HG03432 (cell line): ENCODE results near the gene DHRSX.
"Not testable (repeated sequence)": the region's sequence is repeated elsewhere in the genome, so short reads cannot be mapped to it uniquely, and the experiment has no call there.

Source experiments
- ATAC-seq: cut with Tn5 transposase; IDR thresholded peaks from one replicate; pipeline ENCODE4 v1.9.1; 2021; ENCODE audit warnings: mild to moderate bottlenecking, moderate library complexity; ENCODE audit not compliant: unreplicated experiment

Gene DHRSX

GRCh38 chrX:2460048-2460447, 40.7 kb downstream of the DHRSX start:
- not testable (repeated sequence) for ATAC-seq

GRCh38 chrX:2458309-2458708, 42.5 kb downstream of the DHRSX start:
- no peak for ATAC-seq

GRCh38 chrX:2457289-2458133, 43.3 kb downstream of the DHRSX start:
- ATAC-seq: no peak

GRCh38 chrX:2456091-2456490, 44.7 kb downstream of the DHRSX start:
- not testable (repeated sequence) for ATAC-seq

GRCh38 chrX:2454620-2455019, 46.2 kb downstream of the DHRSX start:
- ATAC-seq: not testable (repeated sequence)

GRCh38 chrX:2452799-2453198, 48.0 kb downstream of the DHRSX start:
- no peak for ATAC-seq

GRCh38 chrX:2452317-2452784, 48.4 kb downstream of the DHRSX start:
- no peak for ATAC-seq

GRCh38 chrX:2451501-2452316, 49.1 kb downstream of the DHRSX start:
- no peak for ATAC-seq

- ATAC-seq: no peak
Measured at GRCh38 chrX:2450681-2451080, 50.1 kb downstream of the DHRSX start.

GRCh38 chrX:2449135-2449886, 51.5 kb downstream of the DHRSX start:
- no peak for ATAC-seq

- no peak for ATAC-seq
Measured at GRCh38 chrX:2447484-2447883, 53.3 kb downstream of the DHRSX start.

- ATAC-seq: no peak
Measured at GRCh38 chrX:2446815-2447214, 54.0 kb downstream of the DHRSX start.

GRCh38 chrX:2445662-2446623, 54.8 kb downstream of the DHRSX start:
- ATAC-seq: no peak

GRCh38 chrX:2442694-2443093, 58.1 kb downstream of the DHRSX start:
- no peak for ATAC-seq

GRCh38 chrX:2441466-2441865, 59.3 kb downstream of the DHRSX start:
- ATAC-seq: no peak

GRCh38 chrX:2439613-2440012, 61.2 kb downstream of the DHRSX start:
- no peak for ATAC-seq

GRCh38 chrX:2435465-2435864, 65.3 kb downstream of the DHRSX start:
- ATAC-seq: no peak

GRCh38 chrX:2434270-2435163, 66.3 kb downstream of the DHRSX start:
- no peak for ATAC-seq

- ATAC-seq: no peak
Measured at GRCh38 chrX:2432298-2432863, 68.4 kb downstream of the DHRSX start.
